Measurements from ENCODE around the gene PLIN4. TPM values are rescaled to one million over a fixed set of nuclear protein-coding genes. Genes with fewer than 3 reads are reported as not detected.

PLIN4 gene
- total and polyA plus RNA-seq, 2 donors (not counting 3 experiments of a cell fraction or from before 2014, with no cell fraction given), result 0.01 TPM; not detected in 1

DNA sequence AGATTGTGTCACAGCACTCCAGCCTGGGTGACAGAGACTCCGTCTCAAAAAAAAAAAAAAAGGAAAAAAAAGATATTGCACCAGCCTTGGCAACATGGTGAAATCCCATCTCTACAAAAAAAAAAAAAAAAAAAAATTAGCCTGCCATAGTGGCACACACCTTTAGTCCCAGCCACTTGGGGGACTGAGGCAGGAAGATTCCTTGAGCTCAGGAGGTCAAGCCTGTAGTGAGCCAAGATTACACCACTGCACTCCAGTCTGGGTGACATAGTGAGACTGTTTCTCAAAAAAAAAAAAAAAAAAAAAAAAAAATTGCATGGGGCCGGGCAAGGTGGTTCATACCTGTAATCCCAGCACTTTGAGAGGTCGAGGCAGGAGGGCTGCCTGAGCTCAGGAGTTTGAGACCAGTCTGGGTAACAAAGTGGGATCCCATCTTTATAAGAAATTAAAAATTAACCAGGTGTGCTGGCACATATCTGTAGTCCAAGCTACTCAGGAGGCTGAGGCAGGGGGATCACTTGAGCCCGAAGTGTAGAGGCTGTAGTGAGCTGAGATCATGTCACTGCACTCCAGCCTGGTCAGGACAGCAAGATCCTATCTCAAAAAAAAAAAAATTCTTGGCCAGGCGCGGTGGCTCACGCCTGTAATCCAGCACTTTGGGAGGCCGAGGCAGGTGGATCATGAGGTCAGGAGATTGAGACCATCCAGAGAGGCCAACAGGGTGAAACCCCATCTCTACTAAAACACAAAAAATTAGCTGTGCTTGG, 53.3 kb downstream of the PLIN4 start:
- no peaks in the 10 kb centered on the region for H3K9me1 ChIP-seq (replicated peaks; ENCODE audit: control insufficient read depth, extremely low read depth, insufficient read depth, low read length)
- no peak for TF ChIP-seq FOS (IDR thresholded peaks at IDR 0.05; ENCODE audit: borderline replicate concordance, insufficient read depth, low read length)
- TF ChIP-seq MYC (IDR thresholded peaks at IDR 0.05; ENCODE audit: low read depth, low read length), result no peak
- TF ChIP-seq, protein P1, sequence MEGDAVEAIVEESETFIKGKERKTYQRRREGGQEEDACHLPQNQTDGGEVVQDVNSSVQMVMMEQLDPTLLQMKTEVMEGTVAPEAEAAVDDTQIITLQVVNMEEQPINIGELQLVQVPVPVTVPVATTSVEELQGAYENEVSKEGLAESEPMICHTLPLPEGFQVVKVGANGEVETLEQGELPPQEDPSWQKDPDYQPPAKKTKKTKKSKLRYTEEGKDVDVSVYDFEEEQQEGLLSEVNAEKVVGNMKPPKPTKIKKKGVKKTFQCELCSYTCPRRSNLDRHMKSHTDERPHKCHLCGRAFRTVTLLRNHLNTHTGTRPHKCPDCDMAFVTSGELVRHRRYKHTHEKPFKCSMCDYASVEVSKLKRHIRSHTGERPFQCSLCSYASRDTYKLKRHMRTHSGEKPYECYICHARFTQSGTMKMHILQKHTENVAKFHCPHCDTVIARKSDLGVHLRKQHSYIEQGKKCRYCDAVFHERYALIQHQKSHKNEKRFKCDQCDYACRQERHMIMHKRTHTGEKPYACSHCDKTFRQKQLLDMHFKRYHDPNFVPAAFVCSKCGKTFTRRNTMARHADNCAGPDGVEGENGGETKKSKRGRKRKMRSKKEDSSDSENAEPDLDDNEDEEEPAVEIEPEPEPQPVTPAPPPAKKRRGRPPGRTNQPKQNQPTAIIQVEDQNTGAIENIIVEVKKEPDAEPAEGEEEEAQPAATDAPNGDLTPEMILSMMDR (IDR thresholded peaks at IDR 0.05; ENCODE audit: extremely low read depth in 1 of 2, insufficient read depth in 1 of 2, low read depth in 1 of 2, low read length in 2 of 2), result no peak
- no peak for TF ChIP-seq POLR2A (IDR thresholded peaks at IDR 0.05; ENCODE audit: low read depth, low read length)
- no peak for TF ChIP-seq POLR2AphosphoS5 (IDR thresholded peaks at IDR 0.05; ENCODE audit: insufficient read depth, low read depth, low read length)
- no peak for TF ChIP-seq JUN (IDR thresholded peaks at IDR 0.05; ENCODE audit: borderline replicate concordance, insufficient read depth, insufficient read length, low read depth)
- no peak for TF ChIP-seq EZH2 (IDR thresholded peaks at IDR 0.05; ENCODE audit: borderline replicate concordance, low read depth, low read length, severe bottlenecking)
- no peak for TF ChIP-seq GATA2 (IDR thresholded peaks at IDR 0.05; ENCODE audit: insufficient read depth, insufficient read length, low read depth, low read length)
- TF ChIP-seq, protein P2, sequence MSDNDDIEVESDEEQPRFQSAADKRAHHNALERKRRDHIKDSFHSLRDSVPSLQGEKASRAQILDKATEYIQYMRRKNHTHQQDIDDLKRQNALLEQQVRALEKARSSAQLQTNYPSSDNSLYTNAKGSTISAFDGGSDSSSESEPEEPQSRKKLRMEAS (IDR thresholded peaks at IDR 0.05; ENCODE audit: insufficient read depth, insufficient read length), result no peak
- no peaks in the 10 kb centered on the region for H3K9me3 ChIP-seq (replicated peaks; ENCODE audit: control insufficient read depth, insufficient read depth, low read length)
- H3K27ac ChIP-seq (ENCODE audit: insufficient read depth, low read depth, low read length), result no peak overlapping the region
- H3K27me3 ChIP-seq (ENCODE audit: control insufficient read depth in 2 of 2, insufficient read depth in 2 of 2, low read length in 2 of 2), result no peaks in the 10 kb centered on the region
- no peaks in the 10 kb centered on the region for H3K4me1 ChIP-seq (ENCODE audit: control insufficient read depth, extremely low read depth, insufficient read depth, low read length)
- DNase-seq (ENCODE audit: low read depth, low spot score) (no peak), FAIRE-seq (no peak)
- no TSS peak for BruUV-seq (replicated peaks)
- no peak overlapping the region for H2AFZ ChIP-seq (ENCODE audit: low read depth, low read length)
- no peaks in the 10 kb centered on the region for H3K36me3 ChIP-seq (ENCODE audit: control insufficient read depth in 2 of 2, extremely low read depth in 1 of 2, insufficient read depth in 2 of 2, low read length in 2 of 2)
- ChIA-PET CTCF (no interaction called here), POLR2A (interaction anchor here (0.5 kb wide), 1 partner anchor 137 kb away, joined by 10 read pairs; no protein-coding TSS in a partner anchor)
- H3K4me3 ChIP-seq (replicated peaks in 1 of 3; ENCODE audit: insufficient read depth in 1 of 3, low read depth in 1 of 3, low read length in 3 of 3), result no peak overlapping the region
- intact Hi-C loops (cut with micrococcal nuclease), result no loop called here
- H3K79me2 ChIP-seq (ENCODE audit: control insufficient read depth, insufficient read depth, low read length), result no peaks in the 10 kb centered on the region
- H3K9ac ChIP-seq (replicated peaks; ENCODE audit: extremely low read depth, insufficient read depth, low read length), result no peak overlapping the region
- dilution Hi-C loops (cut with MboI; ENCODE audit: extremely low pct_ligation_motif_present, low sequenced_read_pairs), result no loop called here
- H4K20me1 ChIP-seq (replicated peaks; ENCODE audit: control insufficient read depth, extremely low read depth, insufficient read depth, low read length), result no peaks in the 10 kb centered on the region
- no peak overlapping the region for H3K4me2 ChIP-seq (ENCODE audit: insufficient read depth, low read length)
